Activated T-helper 9 cell treated with anti-CD3 and anti-CD28 coated beads, Interleukin-2, amount 50 U/mL, for 16 hours (primary cell): Measurements from ENCODE around the gene SHH.

Experiments
- DNase-seq: peaks from one replicate; pipeline ENCODE4 v3.0.0-alpha.2; 2020; ENCODE audit warnings: low read depth

SHH gene

GRCh38 chr7:155806096-155806871, 6.0 kb downstream of the SHH start:
- no peak for DNase-seq

DNA sequence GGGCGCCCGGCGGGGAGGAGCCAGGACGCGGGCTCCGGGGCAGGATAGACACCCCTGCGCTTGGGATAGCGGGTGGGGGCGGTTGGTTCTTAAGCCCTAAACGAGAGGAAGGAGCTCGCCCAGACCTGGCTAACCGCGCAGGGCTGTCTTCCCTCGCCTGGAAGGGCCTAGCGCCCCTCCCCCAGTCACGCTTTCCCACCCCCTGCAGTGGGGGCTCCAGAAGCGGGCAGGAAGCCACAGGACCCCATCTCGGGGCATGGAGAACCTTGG, 6.5 kb downstream of the SHH start:
- no peak for DNase-seq

DNA sequence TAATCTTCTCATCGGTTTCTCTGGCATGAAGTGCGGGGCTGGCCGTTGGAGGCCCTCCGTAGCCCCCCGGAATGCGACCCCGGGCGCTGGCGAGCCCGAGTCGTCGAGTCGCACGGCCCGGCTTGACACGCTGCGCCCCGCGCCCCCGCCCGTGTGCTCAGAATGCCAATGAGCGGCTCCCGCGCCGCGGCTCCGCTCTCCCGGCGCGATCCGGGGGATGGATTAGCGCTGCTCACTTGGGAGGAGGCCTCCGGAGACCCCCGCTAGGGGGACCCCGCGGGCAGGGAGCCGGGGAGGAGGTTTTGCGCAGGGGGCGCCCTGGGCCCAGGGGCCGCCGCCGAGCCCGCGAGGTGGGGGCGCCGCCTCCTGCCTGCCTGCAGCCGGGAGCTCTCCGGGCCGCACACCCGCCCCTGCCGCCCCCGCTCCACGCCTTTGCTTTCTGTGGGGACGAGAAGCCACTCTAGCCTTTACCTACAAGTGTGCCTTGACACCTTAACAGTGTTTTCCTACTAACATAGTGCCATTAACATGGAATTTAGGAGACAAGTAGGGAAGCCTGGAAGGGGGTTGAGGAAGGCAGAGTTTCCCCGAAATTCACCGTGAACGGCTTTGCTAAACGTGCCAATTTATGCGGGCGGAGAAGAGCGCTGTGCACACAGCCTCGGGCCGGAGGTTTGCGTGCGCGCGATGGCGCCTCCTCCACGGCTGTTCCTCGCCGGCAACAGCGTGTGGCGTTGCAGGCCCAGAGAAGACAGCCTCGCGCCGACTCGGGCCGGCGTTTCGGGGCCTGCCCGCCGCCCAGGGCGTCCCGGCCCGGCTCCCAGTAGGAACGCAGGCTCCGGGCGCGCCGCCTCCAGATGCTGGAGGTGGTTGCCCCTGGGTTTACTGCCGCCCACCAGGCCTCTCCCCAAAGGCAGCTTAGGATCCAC, 7.1 kb downstream of the SHH start:
- peak; percentile 17 for DNase-seq

- no peak for DNase-seq
Observed at GRCh38 chr7:155804431-155804831, 7.8 kb downstream of the SHH start.

DNA sequence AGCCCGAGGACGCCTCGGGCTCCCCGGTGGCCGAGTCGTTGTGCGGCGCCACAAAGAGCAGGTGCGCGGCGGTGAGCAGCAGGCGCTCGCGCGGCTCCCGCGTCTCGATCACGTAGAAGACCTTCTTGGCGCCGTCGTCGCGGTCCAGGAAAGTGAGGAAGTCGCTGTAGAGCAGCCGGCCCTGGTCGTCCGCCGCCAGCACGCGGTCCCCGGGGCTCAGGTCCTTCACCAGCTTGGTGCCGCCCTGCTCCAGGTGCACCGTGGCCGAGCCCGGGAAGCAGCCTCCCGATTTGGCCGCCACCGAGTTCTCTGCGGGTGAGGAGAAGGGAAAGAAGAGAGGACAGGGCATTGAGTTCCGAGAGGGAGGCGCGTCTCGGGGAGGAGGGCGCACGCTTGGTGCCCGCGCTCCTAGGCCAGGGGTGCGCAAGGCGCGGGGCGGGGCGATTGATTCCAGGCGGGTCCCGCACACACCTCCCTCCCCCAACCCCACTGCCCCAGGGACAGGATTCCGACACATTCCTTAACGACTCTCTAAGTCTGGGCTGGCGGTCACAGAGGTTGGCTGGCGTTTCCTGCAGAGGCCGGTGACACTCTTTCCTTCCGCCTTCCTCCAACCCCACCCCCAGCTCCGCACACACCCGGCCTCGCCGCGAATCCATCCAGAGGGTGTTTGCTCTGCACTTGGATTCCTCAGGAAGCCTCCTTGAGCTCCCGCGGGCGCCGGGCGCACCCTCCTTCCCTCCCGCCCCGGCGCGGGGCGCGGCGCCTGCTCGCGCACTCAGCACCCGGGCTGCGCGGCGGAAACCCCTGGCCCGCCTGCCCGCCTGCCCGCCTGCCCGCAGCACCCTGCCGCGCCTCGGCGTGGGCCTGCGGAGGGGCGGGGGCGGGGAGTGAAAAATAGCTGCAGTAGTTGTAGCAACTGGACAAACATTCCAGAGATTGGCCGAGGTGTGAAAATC, 8.6 kb downstream of the SHH start:
- no peak for DNase-seq

- DNase-seq: no peak
Observed at GRCh38 chr7:155802906-155803417, 9.3 kb downstream of the SHH start.

DNA sequence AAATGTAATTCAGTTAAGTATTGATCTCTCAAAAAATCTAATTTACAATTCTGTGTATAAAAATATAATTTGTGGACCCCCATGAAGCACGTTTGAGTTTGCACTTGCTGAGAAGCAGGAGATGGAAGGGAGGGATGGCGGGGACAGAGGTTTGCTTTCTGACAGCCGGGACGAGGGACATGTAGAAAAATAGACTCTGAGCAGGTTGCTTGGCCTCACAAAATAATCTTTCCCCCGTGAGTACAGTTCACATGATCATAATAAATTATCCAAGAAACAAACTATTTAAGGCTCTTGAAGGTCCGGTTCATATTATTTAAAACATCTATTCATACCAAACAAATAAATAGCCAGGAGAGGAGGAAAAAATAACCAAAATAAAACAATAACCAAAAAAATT, 10.0 kb downstream of the SHH start:
- DNase-seq: no peak

DNA sequence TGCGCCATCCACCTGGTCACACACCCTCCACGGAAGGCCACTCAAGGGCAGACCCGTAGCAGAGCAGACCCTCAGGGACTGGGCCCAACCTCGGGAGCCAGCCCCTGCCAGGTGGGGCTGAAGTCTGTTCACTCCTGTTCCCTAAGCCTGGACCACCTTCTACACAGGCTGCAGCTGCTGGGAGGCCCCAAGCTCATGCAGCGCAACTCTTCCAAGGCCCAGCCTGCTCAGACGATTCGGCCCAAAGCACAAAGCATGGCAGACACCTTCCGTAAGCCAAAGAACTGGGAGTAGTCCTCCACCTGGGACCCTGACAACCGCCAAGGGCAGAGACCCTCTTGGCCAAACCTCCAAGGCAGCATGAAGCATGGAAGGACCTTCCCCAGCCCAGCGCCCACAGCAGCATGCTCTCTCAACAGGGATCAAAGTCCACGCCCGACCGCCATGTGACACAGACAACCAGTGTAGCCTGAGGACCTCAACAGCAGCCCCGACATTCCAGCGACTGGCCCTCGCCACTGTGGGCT, 11.5 kb downstream of the SHH start:
- no peak for DNase-seq

DNA sequence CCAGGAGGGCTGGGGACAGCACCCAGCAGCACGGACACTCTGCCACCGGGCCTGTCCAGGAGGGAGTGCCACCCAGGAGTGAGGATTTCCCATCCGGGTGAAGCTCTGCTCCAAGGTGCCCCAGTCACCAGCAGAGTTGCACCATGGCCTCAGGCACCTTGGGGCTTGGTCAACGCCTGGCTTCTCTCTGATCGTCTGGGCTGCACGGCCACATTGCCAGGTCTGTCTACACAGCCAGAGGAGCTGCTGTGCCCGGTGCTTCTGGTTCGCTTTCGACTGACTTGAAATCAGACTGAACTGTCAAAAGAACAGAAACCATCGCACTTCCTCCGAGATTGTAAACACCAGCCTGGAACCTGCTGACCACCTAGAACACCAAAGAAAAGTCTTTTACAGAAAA, 12.0 kb downstream of the SHH start:
- no peak for DNase-seq

GRCh38 chr7:155799514-155799913, 12.7 kb downstream of the SHH start:
- no peak for DNase-seq

- DNase-seq: no peak
Observed at GRCh38 chr7:155798673-155799439, 13.4 kb downstream of the SHH start.

DNA sequence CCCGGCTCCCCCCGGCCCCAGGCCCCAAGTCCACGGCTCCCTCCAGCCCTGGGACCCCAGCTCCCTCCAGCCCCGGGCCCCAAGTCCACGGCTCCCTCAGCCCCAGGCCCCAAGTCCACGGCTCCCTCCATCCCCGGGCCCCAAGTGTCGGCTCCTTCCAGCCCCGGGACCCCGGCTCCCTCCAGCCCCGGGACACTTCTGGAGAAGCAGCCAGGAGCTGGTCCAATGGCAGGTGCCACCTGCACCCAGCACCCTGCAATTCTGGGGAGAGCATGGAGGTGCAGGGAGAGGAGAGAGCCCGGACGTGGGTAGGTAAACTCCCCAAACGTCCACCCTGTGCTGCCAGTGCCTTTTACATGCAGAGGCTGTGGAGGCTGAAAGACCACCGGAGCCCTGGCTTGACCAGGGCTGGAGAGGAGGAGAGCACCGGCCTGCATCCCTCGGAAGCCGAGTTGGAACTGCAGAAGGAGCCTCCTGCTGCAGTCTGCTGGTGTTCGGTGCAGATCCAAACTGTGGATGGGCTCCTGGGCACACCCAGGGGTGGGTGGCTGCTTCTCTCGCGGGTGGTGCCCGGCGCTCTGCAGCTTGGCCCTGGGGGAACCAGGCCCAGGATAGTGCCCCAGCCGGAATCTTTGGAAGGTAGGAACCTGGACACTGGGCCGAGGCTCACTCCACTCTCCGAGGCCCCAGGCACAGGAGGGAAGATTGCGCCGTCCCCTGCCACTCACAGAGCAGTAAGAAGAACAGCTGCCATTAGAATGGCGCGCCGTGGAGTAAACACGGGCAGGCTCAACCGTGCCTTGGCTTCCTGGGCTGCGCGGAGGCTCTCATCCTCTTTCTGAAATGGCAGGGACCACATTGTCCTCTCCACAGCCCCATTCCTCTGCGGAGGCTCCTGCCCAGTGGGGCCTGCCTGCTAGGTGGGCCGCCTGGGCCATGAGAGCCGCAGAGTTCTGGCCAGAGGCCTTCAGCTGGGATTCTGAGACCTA, 14.7 kb downstream of the SHH start:
- DNase-seq: no peak

GRCh38 chr7:155796381-155797261, 15.6 kb downstream of the SHH start:
- DNase-seq: peak; percentile 51

DNA sequence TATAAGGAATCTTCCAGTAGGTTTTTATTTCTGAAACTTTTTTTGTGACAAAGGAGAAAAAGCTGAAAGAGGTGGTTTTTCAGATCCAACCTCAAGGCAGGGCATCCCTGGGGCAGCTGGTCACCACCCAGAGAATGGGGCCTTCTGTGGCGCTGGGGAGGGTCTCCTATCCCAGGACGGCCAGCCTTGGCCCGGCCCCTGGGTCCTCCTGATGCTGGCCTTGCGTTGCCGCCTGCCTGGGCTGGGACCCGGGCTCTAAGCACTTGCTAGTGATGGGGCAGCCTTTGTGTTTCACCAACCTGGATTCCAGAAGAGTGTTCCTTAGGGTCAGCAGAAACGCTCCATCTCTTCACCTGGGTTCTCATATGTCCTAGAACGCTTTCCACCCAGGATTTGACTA, 16.3 kb downstream of the SHH start:
- no peak for DNase-seq

GRCh38 chr7:155795401-155795800, 16.9 kb downstream of the SHH start:
- DNase-seq: no peak

GRCh38 chr7:155794196-155794595, 18.1 kb downstream of the SHH start:
- no peak for DNase-seq

DNA sequence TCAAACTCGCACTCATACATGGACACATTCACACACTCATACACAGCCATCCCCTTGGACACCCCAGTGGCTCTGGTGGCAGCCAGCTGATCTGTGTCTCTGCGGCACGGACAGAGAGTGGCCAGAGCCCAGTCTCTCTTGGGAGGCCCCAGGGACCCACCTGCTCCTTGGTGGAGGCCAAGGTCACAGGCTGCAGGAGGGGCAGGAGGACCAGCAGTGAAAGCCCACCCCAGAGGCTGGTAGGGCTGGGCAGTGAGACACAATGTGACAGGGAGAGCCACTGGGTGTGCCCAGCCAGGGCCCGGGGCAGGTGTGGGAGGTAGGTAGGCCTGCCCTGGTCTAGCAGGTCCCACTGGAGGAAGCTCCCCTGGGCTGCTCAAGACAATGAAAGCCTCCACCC, 18.5 kb downstream of the SHH start:
- DNase-seq: no peak

DNA sequence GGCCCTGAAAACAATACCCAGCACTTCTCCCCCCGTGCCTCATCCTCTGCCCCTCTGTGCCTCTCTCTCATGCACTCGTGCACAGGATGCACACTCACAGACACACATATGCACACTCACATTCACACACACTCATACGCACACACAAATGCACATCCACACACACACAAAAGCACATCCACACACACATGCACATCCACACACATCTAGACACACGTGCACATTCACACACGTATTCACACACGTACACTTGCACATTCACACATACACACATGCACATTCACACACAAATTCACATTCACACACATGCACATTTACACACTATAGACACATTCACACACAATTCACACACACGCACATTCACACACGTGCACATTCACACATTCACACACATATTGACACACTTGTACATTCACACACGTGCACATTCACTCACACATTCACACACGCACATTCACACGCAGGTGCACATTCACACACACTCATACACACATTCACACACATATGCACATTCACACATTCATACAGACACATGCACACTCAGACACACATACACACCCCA, 19.2 kb downstream of the SHH start:
- no peak for DNase-seq
